Keratinocyte (primary cell): ENCODE measurements around the gene RBP2. TPM values are rescaled to one million over a fixed set of nuclear protein-coding genes. Genes with fewer than 3 reads are reported as not detected.

Experiments used
- DNase-seq: peaks from one replicate; pipeline ENCODE4 v3.0.0-alpha.2; 2011; ENCODE audit warnings: low read depth, missing footprints, low spot score
- FAIRE-seq: peaks from 2 replicates; lab custom pipeline; 2011; peaks lifted over from hg19 to GRCh38; lab: Jason Lieb, UNC
- H2AFZ ChIP-seq: 2 replicates; pipeline ENCODE4 v1.6.0; 2012; ENCODE audit warnings: low read length, control low read depth, inconsistent platforms; ENCODE audit not compliant: control insufficient read depth
- H3K27ac ChIP-seq: 2 replicates; pipeline ENCODE4 v1.5.1; 2011; ENCODE audit warnings: low read length; ENCODE audit not compliant: control insufficient read depth, insufficient read depth
- H3K27me3 ChIP-seq: 3 replicates; pipeline ENCODE4 v1.6.0; 2011; ENCODE audit warnings: low read length; ENCODE audit not compliant: control insufficient read depth, insufficient read depth; ENCODE audit errors: extremely low read depth
- H3K36me3 ChIP-seq, 2 experiments: 2 replicates in 1 of 2; 3 replicates in 1 of 2; pipeline ENCODE4 v1.5.1; 2011; ENCODE audit warnings: low read length in 2 of 2, mild to moderate bottlenecking in 1 of 2; ENCODE audit not compliant: control insufficient read depth in 2 of 2, insufficient read depth in 2 of 2; ENCODE audit errors: extremely low read depth in 1 of 2
- H3K4me1 ChIP-seq: 3 replicates; pipeline ENCODE4 v1.5.1; 2011; ENCODE audit warnings: low read length; ENCODE audit not compliant: control insufficient read depth, insufficient read depth; ENCODE audit errors: extremely low read depth
- H3K4me2 ChIP-seq: 3 replicates; pipeline ENCODE4 v1.6.0; 2011; ENCODE audit warnings: low read depth, low read length; ENCODE audit not compliant: control insufficient read depth, insufficient read depth; ENCODE audit errors: extremely low read depth
- H3K4me3 ChIP-seq, 3 experiments: fragments of 200-600 bp in 1 of 3; sonication (generic) in 1 of 3; 2 replicates in 2 of 3; 3 replicates in 1 of 3; pipeline ENCODE4 v1.5.1; 2011 to 2016; ENCODE audit warnings: low read length in 3 of 3, mild to moderate bottlenecking in 3 of 3, control low read depth in 2 of 3, inconsistent platforms in 1 of 3, low read depth in 1 of 3, mixed read lengths in 1 of 3, mixed run types in 1 of 3, moderate library complexity in 1 of 3; ENCODE audit not compliant: control insufficient read depth in 2 of 3, insufficient read depth in 2 of 3; ENCODE audit errors: extremely low read depth in 1 of 3
- H3K79me2 ChIP-seq: 2 replicates; pipeline ENCODE4 v1.6.0; 2012; ENCODE audit warnings: low read length; ENCODE audit not compliant: control insufficient read depth, insufficient read depth
- H3K9ac ChIP-seq: 3 replicates; pipeline ENCODE4 v1.6.0; 2011; ENCODE audit warnings: low read length; ENCODE audit not compliant: control insufficient read depth, insufficient read depth; ENCODE audit errors: extremely low read depth
- H3K9me1 ChIP-seq: 3 replicates; pipeline ENCODE4 v1.6.0; 2011; ENCODE audit warnings: low read length; ENCODE audit not compliant: control insufficient read depth, insufficient read depth; ENCODE audit errors: extremely low read depth
- H3K9me3 ChIP-seq: 2 replicates; pipeline ENCODE4 v1.5.1; 2012; ENCODE audit warnings: low read depth, low read length; ENCODE audit not compliant: control insufficient read depth
- H4K20me1 ChIP-seq: 3 replicates; pipeline ENCODE4 v1.6.0; 2011; ENCODE audit warnings: low read length; ENCODE audit not compliant: control insufficient read depth, insufficient read depth; ENCODE audit errors: extremely low read depth
- EZH2 ChIP-seq: IDR thresholded peaks from one replicate; pipeline ENCODE4 v1.6.1; 2012; ENCODE audit warnings: inconsistent platforms, mild to moderate bottlenecking, low read length, moderate library complexity
- dilution Hi-C: fragments of 300-500 bp; cut with MboI; formaldehyde crosslinking; loops from one replicate; pipeline ENCODE4 v1.7.0; 2020; ENCODE audit warnings: low sequenced_read_pairs; ENCODE audit not compliant: extremely low pct_ligation_motif_present
- polyA plus RNA-seq, 5 experiments: library from polyadenylated mRNA; depleted of rRNA in 3 of 5; stranded (reverse) in 3 of 5; stranded (forward) in 1 of 5; unstranded in 1 of 5; fragments of >200 nt; gene quantifications; 1 replicate in 1 of 5; 2 replicates in 3 of 5; 3 replicates in 1 of 5; pipeline versions ENCODE4 v1.2.1 to v1.2.3, GENCODE V29; 2011 to 2012; ENCODE audit warnings: missing spikeins in 2 of 5, low read depth in 1 of 5, low replicate concordance in 1 of 5
- TF ChIP-seq, protein P1 (sequence below), 3 experiments: IDR thresholded peaks in 1 of 3; conservative IDR thresholded peaks in 1 of 3; optimal IDR thresholded peaks in 1 of 3; 2 replicates in 2 of 3; 3 replicates in 1 of 3; pipeline versions ENCODE3 to v1.5.1; 2011; ENCODE audit warnings: low read length in 3 of 3, mild to moderate bottlenecking in 3 of 3, moderate library complexity in 2 of 3, control low read depth in 1 of 3, inconsistent platforms in 1 of 3; ENCODE audit not compliant: insufficient read depth in 2 of 3; ENCODE audit errors: extremely low read depth in 1 of 3

RBP2 gene
- polyA plus RNA-seq, 1 donor (not counting 4 experiments of a cell fraction or from before 2014, with no cell fraction given) = not detected

DNA sequence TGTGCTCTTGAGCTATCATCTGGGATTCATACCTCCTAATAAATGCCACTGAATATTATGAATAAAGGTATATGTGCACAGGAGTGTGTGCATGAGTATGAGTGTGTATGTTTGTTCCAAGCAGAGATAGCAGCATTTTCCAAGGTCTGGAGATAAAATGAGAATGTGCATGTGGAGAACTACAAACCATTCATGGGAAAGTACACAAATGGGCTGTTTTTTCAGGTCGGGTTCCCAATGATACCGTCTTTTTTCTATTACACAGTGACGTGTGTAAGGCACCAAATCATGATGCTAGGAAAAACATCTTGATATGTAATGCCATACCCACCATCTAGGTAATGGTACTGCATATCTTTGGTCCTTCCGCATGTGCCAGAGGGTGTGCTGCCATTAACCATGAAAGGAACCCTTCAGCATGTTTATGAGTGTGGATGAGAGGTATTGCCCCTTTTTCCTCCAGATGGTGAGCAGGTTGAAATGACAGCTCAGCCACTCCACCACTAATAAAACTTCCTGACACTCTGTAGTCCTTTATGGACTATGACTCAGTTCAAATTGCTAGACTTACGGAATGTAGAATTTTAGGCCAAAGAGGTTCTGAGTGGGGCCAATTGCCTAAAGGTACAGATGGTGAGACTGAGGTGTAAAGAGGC lies 50.4 kb downstream of the RBP2 start:
- no peak for FAIRE-seq
- no peak for DNase-seq
- no peaks in the 10 kb centered on the region for H4K20me1 ChIP-seq
- no peaks in the 10 kb centered on the region for H3K27me3 ChIP-seq
- TF ChIP-seq, protein P1, sequence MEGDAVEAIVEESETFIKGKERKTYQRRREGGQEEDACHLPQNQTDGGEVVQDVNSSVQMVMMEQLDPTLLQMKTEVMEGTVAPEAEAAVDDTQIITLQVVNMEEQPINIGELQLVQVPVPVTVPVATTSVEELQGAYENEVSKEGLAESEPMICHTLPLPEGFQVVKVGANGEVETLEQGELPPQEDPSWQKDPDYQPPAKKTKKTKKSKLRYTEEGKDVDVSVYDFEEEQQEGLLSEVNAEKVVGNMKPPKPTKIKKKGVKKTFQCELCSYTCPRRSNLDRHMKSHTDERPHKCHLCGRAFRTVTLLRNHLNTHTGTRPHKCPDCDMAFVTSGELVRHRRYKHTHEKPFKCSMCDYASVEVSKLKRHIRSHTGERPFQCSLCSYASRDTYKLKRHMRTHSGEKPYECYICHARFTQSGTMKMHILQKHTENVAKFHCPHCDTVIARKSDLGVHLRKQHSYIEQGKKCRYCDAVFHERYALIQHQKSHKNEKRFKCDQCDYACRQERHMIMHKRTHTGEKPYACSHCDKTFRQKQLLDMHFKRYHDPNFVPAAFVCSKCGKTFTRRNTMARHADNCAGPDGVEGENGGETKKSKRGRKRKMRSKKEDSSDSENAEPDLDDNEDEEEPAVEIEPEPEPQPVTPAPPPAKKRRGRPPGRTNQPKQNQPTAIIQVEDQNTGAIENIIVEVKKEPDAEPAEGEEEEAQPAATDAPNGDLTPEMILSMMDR (optimal IDR thresholded peaks at IDR 0.05 in 1 of 3, IDR thresholded peaks at IDR 0.05 in 1 of 3, conservative IDR thresholded peaks at IDR 0.05 in 1 of 3; ENCODE audit: extremely low read depth in 1 of 3, insufficient read depth in 2 of 3, low read length in 3 of 3) = no peak
- TF ChIP-seq EZH2 = no peak
- no peaks in the 10 kb centered on the region for H3K9me1 ChIP-seq
- no peak overlapping the region for H3K4me3 ChIP-seq
- H2AFZ ChIP-seq = no peak overlapping the region
- dilution Hi-C loops = no loop called here
- H3K79me2 ChIP-seq = no peaks in the 10 kb centered on the region
- no peak overlapping the region for H3K9ac ChIP-seq
- H3K9me3 ChIP-seq = no peaks in the 10 kb centered on the region
- H3K4me1 ChIP-seq = no peaks in the 10 kb centered on the region
- H3K27ac ChIP-seq = no peak overlapping the region
- H3K36me3 ChIP-seq = no peaks in the 10 kb centered on the region
- no peak overlapping the region for H3K4me2 ChIP-seq

DNA sequence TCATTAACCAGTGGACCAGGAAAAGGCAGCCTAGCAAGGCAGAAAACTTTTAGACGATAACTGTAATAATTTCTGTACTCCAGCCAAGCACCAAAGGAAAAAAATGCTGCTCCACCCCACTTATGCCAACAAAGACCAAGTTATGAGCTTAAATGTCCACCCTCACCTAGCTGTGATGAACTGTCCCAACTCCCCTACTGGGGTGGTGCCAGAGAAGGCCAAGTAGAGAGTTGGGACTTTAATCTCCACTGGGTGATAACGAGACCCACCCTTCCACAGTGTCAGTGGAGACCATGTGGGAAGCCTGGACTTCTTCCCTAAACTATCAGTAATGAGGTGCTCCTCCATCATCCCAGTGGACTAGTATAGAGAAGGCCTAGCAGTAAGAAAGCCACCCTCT lies 53.1 kb downstream of the RBP2 start:
- H3K4me2 ChIP-seq = no peak overlapping the region
- H3K9ac ChIP-seq = no peak overlapping the region
- no peak overlapping the region for H2AFZ ChIP-seq
- H4K20me1 ChIP-seq = no peaks in the 10 kb centered on the region
- no peak overlapping the region for H3K4me3 ChIP-seq
- no peaks in the 10 kb centered on the region for H3K27me3 ChIP-seq
- no peaks in the 10 kb centered on the region for H3K9me3 ChIP-seq
- no peaks in the 10 kb centered on the region for H3K36me3 ChIP-seq
- TF ChIP-seq EZH2 = no peak
- TF ChIP-seq, protein P1 (optimal IDR thresholded peaks at IDR 0.05 in 1 of 3, IDR thresholded peaks at IDR 0.05 in 1 of 3, conservative IDR thresholded peaks at IDR 0.05 in 1 of 3; ENCODE audit: extremely low read depth in 1 of 3, insufficient read depth in 2 of 3, low read length in 3 of 3) = no peak
- DNase-seq = no peak
- H3K9me1 ChIP-seq = no peaks in the 10 kb centered on the region
- H3K4me1 ChIP-seq = peaks cover 2% of the 10 kb centered on the region
- no peak for FAIRE-seq
- dilution Hi-C loops = no loop called here
- no peaks in the 10 kb centered on the region for H3K79me2 ChIP-seq
- H3K27ac ChIP-seq = no peak overlapping the region
